HG02973 (cell line): ENCODE results near the gene CBFB.
A peak's percentile ranks its signal among the peaks of the same experiment; 100 is the strongest.

Experiments used
- ATAC-seq: cut with Tn5 transposase; IDR thresholded peaks from one replicate; pipeline ENCODE4 v1.9.1; 2021; ENCODE audit warnings: moderate library complexity; ENCODE audit not compliant: unreplicated experiment

Gene CBFB

GRCh38 chr16:67091906-67092566 is 63.1 kb downstream of the CBFB start:
- no peak for ATAC-seq

- no peak for ATAC-seq
These were observed 64.3 kb downstream of the CBFB start for GRCh38 chr16:67093098-67093726.

- no peak for ATAC-seq
These were observed 69.7 kb downstream of the CBFB start for GRCh38 chr16:67098599-67098998.

GRCh38 chr16:67100569-67101310 is 71.8 kb downstream of the CBFB start:
- no peak for ATAC-seq

GRCh38 chr16:67101311-67102082 is 72.5 kb downstream of the CBFB start:
- ATAC-seq = no peak

- ATAC-seq = no peak
These were observed 75.1 kb downstream of the CBFB start for GRCh38 chr16:67104061-67104460.

GRCh38 chr16:67104845-67105244 is 75.9 kb downstream of the CBFB start:
- no peak for ATAC-seq

GRCh38 chr16:67105246-67105645 is 76.3 kb downstream of the CBFB start:
- ATAC-seq = no peak

- ATAC-seq = no peak
These were observed 76.9 kb downstream of the CBFB start for GRCh38 chr16:67105881-67106280.

GRCh38 chr16:67108489-67108888 is 79.5 kb downstream of the CBFB start:
- ATAC-seq = no peak

- ATAC-seq = no peak
These were observed 80.0 kb downstream of the CBFB start for GRCh38 chr16:67108931-67109406.

GRCh38 chr16:67109407-67110135 is 80.6 kb downstream of the CBFB start, which contains the start of gene PHAF1:
TSS of gene PHAF1 (plus strand) at chr16:67109941. CDS start at chr16:67110176, 235 bp downstream.
- ATAC-seq = peak; percentile 77

GRCh38 chr16:67111951-67112444 is 83.0 kb downstream of the CBFB start:
- ATAC-seq = no peak

GRCh38 chr16:67112591-67113399 is 83.8 kb downstream of the CBFB start:
- no peak for ATAC-seq

- ATAC-seq = no peak
These were observed 85.8 kb downstream of the CBFB start for GRCh38 chr16:67114793-67115192.

- no peak for ATAC-seq
These were observed 86.7 kb downstream of the CBFB start for GRCh38 chr16:67115639-67116038.

- ATAC-seq = no peak
These were observed 87.7 kb downstream of the CBFB start for GRCh38 chr16:67116388-67117311.

- no peak for ATAC-seq
These were observed 88.8 kb downstream of the CBFB start for GRCh38 chr16:67117716-67118115.
